ENCODE measurements around the gene SUPT3H.

Gene SUPT3H

DNA sequence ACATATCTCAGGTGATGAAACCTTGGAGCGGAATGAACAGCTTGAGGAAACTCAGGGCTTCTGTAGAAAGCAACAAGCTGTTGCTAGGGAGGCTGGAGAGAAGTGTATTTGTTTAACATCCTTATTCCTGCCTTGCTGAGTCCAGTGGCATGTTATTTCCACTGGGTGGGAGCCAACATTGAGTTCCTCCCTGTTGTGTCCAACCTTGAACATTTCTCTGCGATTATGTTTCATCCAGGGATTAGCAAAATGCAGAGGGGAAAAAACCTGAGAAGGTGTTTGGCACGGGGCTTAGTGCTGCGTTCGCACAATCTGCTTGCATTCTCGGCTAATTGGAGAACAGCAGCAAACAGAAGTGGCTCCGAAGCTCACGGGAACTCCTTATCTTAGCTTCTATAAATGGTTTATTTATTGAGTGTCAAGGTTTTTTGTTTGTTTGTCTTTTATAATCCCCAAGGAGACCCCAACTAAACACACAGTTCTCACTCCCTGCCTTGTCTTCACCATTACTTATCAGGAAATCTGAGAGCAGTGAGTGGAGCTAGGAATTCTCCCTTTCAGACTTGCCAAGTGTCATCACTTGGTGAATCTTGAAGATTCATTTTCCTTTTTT is 577.5 kb downstream of the SUPT3H start:
- TF ChIP-seq CTCF (IDR thresholded peaks at IDR 0.05; ENCODE audit: control insufficient read depth, extremely low read depth, insufficient read depth) = no peak
- H3K4me3 ChIP-seq (ENCODE audit: low read depth, low read length) = peak overlapping the region; percentile 36
- DNase-seq (ENCODE audit: low read depth) = peak; percentile 64

- H3K4me3 ChIP-seq (ENCODE audit: low read depth, low read length) = no peak overlapping the region
- no peak for DNase-seq (ENCODE audit: low read depth)
- TF ChIP-seq CTCF (IDR thresholded peaks at IDR 0.05; ENCODE audit: control insufficient read depth, extremely low read depth, insufficient read depth) = no peak
These were observed 580.0 kb downstream of the SUPT3H start for GRCh38 chr6:44797746-44798145.

DNA sequence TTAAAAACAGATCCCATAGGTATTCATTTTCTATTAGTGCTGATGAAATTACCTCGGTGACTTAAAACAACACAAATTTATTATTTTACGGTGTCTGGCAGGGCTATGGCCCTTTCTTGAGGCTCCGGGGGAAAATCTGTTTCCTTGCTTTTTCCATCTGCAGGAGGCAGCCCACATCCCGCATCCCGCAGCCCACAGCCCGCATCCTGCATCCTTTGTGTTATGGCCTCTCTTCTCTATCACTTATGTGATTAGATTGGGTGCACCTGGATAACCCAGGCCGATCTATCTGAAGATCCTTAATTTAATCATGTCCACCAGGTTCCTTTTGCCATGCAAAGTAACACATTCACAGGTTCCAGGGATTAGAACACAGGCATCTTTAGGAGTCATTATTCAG is 582.4 kb downstream of the SUPT3H start:
- H3K4me3 ChIP-seq (ENCODE audit: low read depth, low read length) = no peak overlapping the region
- DNase-seq (ENCODE audit: low read depth) = no peak
- TF ChIP-seq CTCF (IDR thresholded peaks at IDR 0.05; ENCODE audit: control insufficient read depth, extremely low read depth, insufficient read depth) = no peak

DNA sequence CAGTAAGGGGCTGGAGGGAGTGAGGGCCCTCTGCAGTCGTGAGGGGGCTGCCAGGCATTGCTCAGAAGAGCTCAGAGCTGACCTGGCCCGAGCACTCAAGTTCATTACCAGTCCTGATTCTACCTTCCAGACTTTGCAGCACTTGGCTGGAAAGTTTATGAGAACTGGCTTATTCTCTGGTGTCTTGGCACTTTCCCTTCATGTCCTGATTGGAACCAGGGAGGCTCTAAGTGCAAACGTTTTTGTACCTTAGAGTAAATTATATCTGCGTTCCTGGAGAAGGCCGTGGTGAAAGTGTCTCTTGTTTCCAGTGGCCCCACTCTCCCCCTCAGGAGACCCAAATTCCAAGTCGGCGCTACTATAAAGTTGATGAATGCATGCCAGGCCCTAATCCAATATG is 587.9 kb downstream of the SUPT3H start:
- H3K4me3 ChIP-seq (ENCODE audit: low read depth, low read length) = no peak overlapping the region
- peak; percentile 78 for DNase-seq (ENCODE audit: low read depth)
- TF ChIP-seq CTCF (IDR thresholded peaks at IDR 0.05; ENCODE audit: control insufficient read depth, extremely low read depth, insufficient read depth) = no peak

GRCh38 chr6:44789061-44789460 is 588.7 kb downstream of the SUPT3H start:
- DNase-seq (ENCODE audit: low read depth) = no peak
- TF ChIP-seq CTCF (IDR thresholded peaks at IDR 0.05; ENCODE audit: control insufficient read depth, extremely low read depth, insufficient read depth) = no peak
- no peak overlapping the region for H3K4me3 ChIP-seq (ENCODE audit: low read depth, low read length)

GRCh38 chr6:44788387-44788981 is 589.2 kb downstream of the SUPT3H start:
- TF ChIP-seq CTCF (IDR thresholded peaks at IDR 0.05; ENCODE audit: control insufficient read depth, extremely low read depth, insufficient read depth) = no peak
- no peak for DNase-seq (ENCODE audit: low read depth)

More at GRCh38 chr6:44788387-44788981, 589.2 kb downstream of the SUPT3H start:
- no peak overlapping the region for H3K4me3 ChIP-seq (ENCODE audit: low read depth, low read length)
